ENCODE results near the gene IGF2BP2.

The IGF2BP2 gene

DNA sequence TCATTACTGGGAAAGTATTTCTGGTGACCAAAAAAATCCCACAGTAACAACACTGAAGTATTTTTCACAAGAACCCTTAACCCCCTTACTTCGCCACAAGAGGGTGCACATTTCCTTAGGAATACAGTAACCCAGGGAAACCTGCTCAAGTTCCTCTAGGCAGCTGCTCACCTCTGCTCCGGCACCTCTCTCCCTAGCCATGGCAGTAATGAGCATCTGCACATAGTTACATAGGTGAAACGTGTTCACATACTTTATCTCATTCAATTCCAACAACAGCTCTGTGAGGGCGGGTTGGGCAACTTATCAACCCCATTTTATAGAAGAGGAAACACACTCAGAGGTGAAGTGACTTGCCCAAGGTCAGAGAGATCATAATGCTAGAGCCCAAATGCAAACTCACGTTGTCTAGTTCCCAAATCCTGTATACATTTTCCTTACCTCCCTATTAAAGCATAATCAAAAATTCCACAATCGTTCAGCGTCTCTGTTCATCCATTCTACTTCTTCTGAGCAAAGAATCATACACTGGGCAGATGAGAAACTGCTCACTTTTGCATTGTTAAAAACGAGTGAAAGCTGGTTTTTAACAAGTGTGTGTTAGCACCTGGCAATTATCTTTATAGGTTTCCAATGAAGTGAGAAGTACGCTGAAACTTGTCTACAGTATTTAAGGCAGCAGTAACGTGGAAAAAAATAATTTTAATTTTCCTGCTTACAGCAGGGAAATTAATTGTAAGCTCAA, 90.7 kb downstream of the IGF2BP2 start:
- Histone ChIP-seq H3K27ac (ENCODE audit: low read depth, low read length) (no peak overlapping the region), H3K56ac (ENCODE audit: low read length) (no peak overlapping the region), H2AK5ac (ENCODE audit: low read length) (no peak overlapping the region), H4K5ac (ENCODE audit: low read length) (no peak overlapping the region), H3K4me2 (ENCODE audit: low read length) (no peak overlapping the region), H3K4ac (ENCODE audit: low read depth, low read length) (no peak overlapping the region), H3K4me1 (ENCODE audit: control insufficient read depth, low read depth, low read length) (no peaks in the 10 kb centered on the region), H3K27me3 (ENCODE audit: insufficient read depth, low read length, poor library complexity) (no peaks in the 10 kb centered on the region), H3K23ac (ENCODE audit: low read length) (no peak overlapping the region), H3K18ac (ENCODE audit: low read length) (no peak overlapping the region), H3K36me3 (ENCODE audit: control insufficient read depth, insufficient read depth, low read length) (no peaks in the 10 kb centered on the region), H3K4me3 (ENCODE audit: low read length) (no peak overlapping the region), H2BK5ac (ENCODE audit: low read length) (no peak overlapping the region), H4K8ac (ENCODE audit: low read depth, low read length) (no peak overlapping the region), H2BK15ac (replicated peaks; ENCODE audit: low read depth) (no peak overlapping the region), H2BK120ac (ENCODE audit: low read depth, low read length) (no peak overlapping the region), H3K79me1 (ENCODE audit: low read length) (peaks cover 10% of the 10 kb centered on the region), H3K79me2 (ENCODE audit: control insufficient read depth, insufficient read depth, low read length) (peaks cover 48% of the 10 kb centered on the region), H3K9ac (ENCODE audit: low read length) (no peak overlapping the region)
- WGBS (ENCODE audit: extremely low coverage, insufficient coverage, low lambda C conversion rate) = no CpG with 5 or more reads among the region's 10 CpGs
- DNase-seq = peak; percentile 92

DNA sequence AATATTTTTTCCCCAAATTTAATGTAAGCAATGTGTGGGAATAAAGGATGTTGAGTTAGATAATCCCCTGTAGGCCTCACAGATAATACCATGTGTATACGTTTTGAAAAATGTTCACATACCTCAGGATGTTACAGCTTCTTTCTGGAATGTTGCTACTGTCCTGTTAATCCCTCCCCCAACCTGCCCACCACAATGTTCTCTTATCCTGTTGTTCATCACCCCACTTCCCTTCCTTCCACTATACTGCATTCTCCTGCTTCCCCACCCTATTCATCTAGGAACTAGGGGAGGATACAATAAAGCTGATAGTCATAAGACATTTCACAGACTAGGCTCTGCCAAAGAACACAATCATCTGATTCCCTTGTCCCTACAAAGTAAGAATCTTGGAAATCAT, 92.1 kb downstream of the IGF2BP2 start:
- H3K4me1 ChIP-seq (ENCODE audit: control insufficient read depth, low read depth, low read length) = no peaks in the 10 kb centered on the region
- peaks cover 9% of the 10 kb centered on the region for H3K79me1 ChIP-seq (ENCODE audit: low read length)
- no peaks in the 10 kb centered on the region for H3K27me3 ChIP-seq (ENCODE audit: insufficient read depth, low read length, poor library complexity)
- no peak overlapping the region for H3K4me3 ChIP-seq (ENCODE audit: low read length)
- H3K79me2 ChIP-seq (ENCODE audit: control insufficient read depth, insufficient read depth, low read length) = peaks cover 54% of the 10 kb centered on the region
- no peak overlapping the region for H4K8ac ChIP-seq (ENCODE audit: low read depth, low read length)
- peak; percentile 85 for DNase-seq
- no CpG with 5 or more reads among the region's 1 CpG for WGBS (ENCODE audit: extremely low coverage, insufficient coverage, low lambda C conversion rate)
- H3K27ac ChIP-seq (ENCODE audit: low read depth, low read length) = no peak overlapping the region
- H3K18ac ChIP-seq (ENCODE audit: low read length) = no peak overlapping the region
- H3K4me2 ChIP-seq (ENCODE audit: low read length) = no peak overlapping the region
- H3K36me3 ChIP-seq (ENCODE audit: control insufficient read depth, insufficient read depth, low read length) = no peaks in the 10 kb centered on the region
- H4K5ac ChIP-seq (ENCODE audit: low read length) = no peak overlapping the region
- H3K23ac ChIP-seq (ENCODE audit: low read length) = no peak overlapping the region
- H2AK5ac ChIP-seq (ENCODE audit: low read length) = no peak overlapping the region
- no peak overlapping the region for H2BK15ac ChIP-seq (replicated peaks; ENCODE audit: low read depth)
- H2BK120ac ChIP-seq (ENCODE audit: low read depth, low read length) = no peak overlapping the region
- no peak overlapping the region for H3K56ac ChIP-seq (ENCODE audit: low read length)
- H3K4ac ChIP-seq (ENCODE audit: low read depth, low read length) = no peak overlapping the region
- no peak overlapping the region for H2BK5ac ChIP-seq (ENCODE audit: low read length)
- peak overlapping the region; percentile 12 for H3K9ac ChIP-seq (ENCODE audit: low read length)

DNA sequence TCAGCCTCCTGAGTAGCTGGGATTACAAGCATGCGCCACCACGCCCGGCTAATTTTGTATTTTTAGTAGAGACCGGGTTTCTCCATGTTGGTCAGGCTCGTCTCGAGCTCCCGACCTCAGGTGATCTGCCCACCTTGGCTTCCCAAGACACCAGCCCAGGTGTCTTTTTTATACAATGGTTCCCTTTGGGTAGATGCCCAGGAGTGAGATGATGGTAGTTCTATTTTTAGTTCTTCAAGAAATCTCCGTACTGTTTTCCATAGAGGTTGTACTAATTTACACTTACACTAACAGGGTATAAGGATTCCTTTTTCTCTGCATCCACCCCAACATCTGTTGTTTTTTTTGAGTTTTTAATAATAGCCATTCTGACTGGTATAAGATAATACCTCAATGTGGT, 94.3 kb downstream of the IGF2BP2 start:
- no peak overlapping the region for H2BK5ac ChIP-seq (ENCODE audit: low read length)
- no peak overlapping the region for H3K56ac ChIP-seq (ENCODE audit: low read length)
- DNase-seq = no peak
- no peak overlapping the region for H3K23ac ChIP-seq (ENCODE audit: low read length)
- no peak overlapping the region for H2BK15ac ChIP-seq (replicated peaks; ENCODE audit: low read depth)
- H3K27me3 ChIP-seq (ENCODE audit: insufficient read depth, low read length, poor library complexity) = no peaks in the 10 kb centered on the region
- peaks cover 52% of the 10 kb centered on the region for H3K79me2 ChIP-seq (ENCODE audit: control insufficient read depth, insufficient read depth, low read length)
- WGBS (ENCODE audit: extremely low coverage, insufficient coverage, low lambda C conversion rate) = no CpG with 5 or more reads among the region's 8 CpGs
- H3K18ac ChIP-seq (ENCODE audit: low read length) = no peak overlapping the region
- no peaks in the 10 kb centered on the region for H3K36me3 ChIP-seq (ENCODE audit: control insufficient read depth, insufficient read depth, low read length)
- no peak overlapping the region for H2BK120ac ChIP-seq (ENCODE audit: low read depth, low read length)
- H3K9ac ChIP-seq (ENCODE audit: low read length) = no peak overlapping the region
- H2AK5ac ChIP-seq (ENCODE audit: low read length) = no peak overlapping the region
- H3K4me2 ChIP-seq (ENCODE audit: low read length) = no peak overlapping the region
- no peaks in the 10 kb centered on the region for H3K4me1 ChIP-seq (ENCODE audit: control insufficient read depth, low read depth, low read length)
- H3K4me3 ChIP-seq (ENCODE audit: low read length) = no peak overlapping the region
- H4K8ac ChIP-seq (ENCODE audit: low read depth, low read length) = no peak overlapping the region
- no peak overlapping the region for H4K5ac ChIP-seq (ENCODE audit: low read length)
- H3K27ac ChIP-seq (ENCODE audit: low read depth, low read length) = no peak overlapping the region
- no peak overlapping the region for H3K4ac ChIP-seq (ENCODE audit: low read depth, low read length)
- peaks cover 14% of the 10 kb centered on the region for H3K79me1 ChIP-seq (ENCODE audit: low read length)

DNA sequence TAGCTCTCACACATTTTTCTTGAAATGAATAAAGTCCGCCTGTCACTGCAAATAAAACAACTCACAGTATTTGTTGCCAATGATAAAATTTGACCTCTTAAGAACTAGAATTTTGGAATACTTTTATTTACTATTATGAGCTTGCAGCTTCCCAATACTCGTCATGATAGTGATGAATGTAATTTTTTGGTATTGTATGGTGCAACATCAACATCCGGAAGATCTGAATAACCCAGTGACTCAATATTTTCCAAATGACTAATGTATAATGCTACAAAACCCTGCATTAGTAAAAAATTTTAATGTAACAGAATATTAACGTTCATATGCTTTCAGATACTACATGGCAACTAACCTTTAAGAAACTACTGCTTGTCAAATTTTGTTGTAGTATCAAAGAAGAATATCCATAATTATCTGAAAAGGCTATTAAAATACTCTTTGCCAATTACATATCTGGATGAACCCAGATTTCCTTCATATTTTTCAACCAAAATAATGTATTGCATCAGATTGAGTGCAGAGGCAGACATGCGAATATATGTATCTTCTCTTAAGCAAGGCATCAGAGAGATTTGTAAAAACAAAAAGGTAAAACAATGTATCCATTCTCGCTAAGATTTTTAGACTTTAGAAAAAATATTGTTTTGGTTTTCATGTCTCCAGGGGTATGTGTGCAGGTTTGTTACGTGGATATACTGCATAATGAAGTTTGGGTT, 95.3 kb downstream of the IGF2BP2 start:
- no peak overlapping the region for H4K5ac ChIP-seq (ENCODE audit: low read length)
- H3K27ac ChIP-seq (ENCODE audit: low read depth, low read length) = no peak overlapping the region

DNA sequence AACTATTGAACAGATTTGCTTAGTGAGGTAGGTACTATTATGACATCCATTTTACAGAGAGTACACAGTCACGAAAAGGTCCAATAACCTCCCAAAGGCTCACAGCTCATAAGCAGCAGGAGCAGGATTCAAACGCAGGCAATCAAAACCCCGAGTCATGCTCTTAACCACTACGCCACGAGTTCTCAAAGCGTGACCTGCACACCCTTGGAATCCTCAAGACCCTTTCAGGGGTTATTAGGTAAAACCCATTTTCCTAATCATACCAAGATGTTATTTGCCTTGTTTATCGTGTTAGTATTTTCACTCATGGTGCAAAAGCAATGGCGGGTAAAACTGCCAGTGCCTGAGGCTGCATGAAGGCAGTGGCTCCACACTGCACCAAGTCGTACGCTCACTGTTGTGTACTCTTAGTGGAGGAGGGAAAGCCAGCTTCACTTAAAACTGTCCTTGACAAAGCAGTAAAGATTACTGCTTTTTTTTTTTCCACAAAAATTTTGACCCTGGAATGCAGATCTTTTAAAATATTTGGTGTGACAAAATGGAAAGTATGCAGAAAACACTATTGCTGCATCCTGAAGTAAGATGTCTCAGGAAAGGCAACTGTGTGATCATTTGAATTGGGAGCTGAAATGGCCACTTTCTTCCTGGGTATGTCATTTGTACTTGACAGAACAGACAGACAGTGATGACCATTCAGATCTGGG, 96.1 kb downstream of the IGF2BP2 start:
- Histone ChIP-seq H3K9ac (ENCODE audit: low read length) (no peak overlapping the region), H2BK120ac (ENCODE audit: low read depth, low read length) (no peak overlapping the region), H3K23ac (ENCODE audit: low read length) (no peak overlapping the region), H3K4ac (ENCODE audit: low read depth, low read length) (no peak overlapping the region), H2AK5ac (ENCODE audit: low read length) (no peak overlapping the region), H4K8ac (ENCODE audit: low read depth, low read length) (no peak overlapping the region), H3K36me3 (ENCODE audit: control insufficient read depth, insufficient read depth, low read length) (no peaks in the 10 kb centered on the region), H3K18ac (ENCODE audit: low read length) (no peak overlapping the region), H3K4me2 (ENCODE audit: low read length) (no peak overlapping the region), H3K4me3 (ENCODE audit: low read length) (no peak overlapping the region), H3K56ac (ENCODE audit: low read length) (no peak overlapping the region), H4K5ac (ENCODE audit: low read length) (no peak overlapping the region), H3K4me1 (ENCODE audit: control insufficient read depth, low read depth, low read length) (peaks cover 2% of the 10 kb centered on the region), H2BK5ac (ENCODE audit: low read length) (no peak overlapping the region), H3K27ac (ENCODE audit: low read depth, low read length) (no peak overlapping the region), H2BK15ac (replicated peaks; ENCODE audit: low read depth) (no peak overlapping the region), H3K27me3 (ENCODE audit: insufficient read depth, low read length, poor library complexity) (no peaks in the 10 kb centered on the region), H3K79me2 (ENCODE audit: control insufficient read depth, insufficient read depth, low read length) (peaks cover 62% of the 10 kb centered on the region), H3K79me1 (ENCODE audit: low read length) (peaks cover 22% of the 10 kb centered on the region)
- DNase-seq = no peak
- no CpG with 5 or more reads among the region's 10 CpGs for WGBS (ENCODE audit: extremely low coverage, insufficient coverage, low lambda C conversion rate)

More for the DNA sequence above, 95.3 kb downstream of the IGF2BP2 start:
- H3K79me1 ChIP-seq (ENCODE audit: low read length) = peaks cover 21% of the 10 kb centered on the region
- H2BK15ac ChIP-seq (replicated peaks; ENCODE audit: low read depth) = no peak overlapping the region
- peaks cover 59% of the 10 kb centered on the region for H3K79me2 ChIP-seq (ENCODE audit: control insufficient read depth, insufficient read depth, low read length)
- no peaks in the 10 kb centered on the region for H3K27me3 ChIP-seq (ENCODE audit: insufficient read depth, low read length, poor library complexity)
- H3K36me3 ChIP-seq (ENCODE audit: control insufficient read depth, insufficient read depth, low read length) = no peaks in the 10 kb centered on the region
- no peak overlapping the region for H3K4me2 ChIP-seq (ENCODE audit: low read length)
- H3K4me1 ChIP-seq (ENCODE audit: control insufficient read depth, low read depth, low read length) = peaks cover 2% of the 10 kb centered on the region
- DNase-seq = no peak
- no peak overlapping the region for H2BK5ac ChIP-seq (ENCODE audit: low read length)
- no peak overlapping the region for H3K4ac ChIP-seq (ENCODE audit: low read depth, low read length)
- H3K23ac ChIP-seq (ENCODE audit: low read length) = no peak overlapping the region
- no peak overlapping the region for H3K18ac ChIP-seq (ENCODE audit: low read length)
- no peak overlapping the region for H3K9ac ChIP-seq (ENCODE audit: low read length)
- no CpG with 5 or more reads among the region's 7 CpGs for WGBS (ENCODE audit: extremely low coverage, insufficient coverage, low lambda C conversion rate)
- no peak overlapping the region for H3K4me3 ChIP-seq (ENCODE audit: low read length)
- no peak overlapping the region for H3K56ac ChIP-seq (ENCODE audit: low read length)
- H2AK5ac ChIP-seq (ENCODE audit: low read length) = no peak overlapping the region
- H2BK120ac ChIP-seq (ENCODE audit: low read depth, low read length) = no peak overlapping the region
- H4K8ac ChIP-seq (ENCODE audit: low read depth, low read length) = no peak overlapping the region
